Measurements from ENCODE around the gene DHX30. TPM values are rescaled to one million over a fixed set of nuclear protein-coding genes. Genes with fewer than 3 reads are reported as not detected.

Gene DHX30
- total and polyA plus RNA-seq, 2 of the 8 experiments (the other 6 are each of a cell fraction or from before 2014, with no cell fraction given), result 82.4 to 97.9 TPM

- Histone ChIP-seq H3K27me3 (replicated peaks in 1 of 4; ENCODE audit: control insufficient read depth in 3 of 4, extremely low read depth in 1 of 4, insufficient read depth in 3 of 4, low read length in 3 of 4) (no peaks in the 10 kb centered on the region; a peak in 1 of 7 replicates), H3K56ac (replicated peaks; ENCODE audit: insufficient read length, low read depth, low read length) (no peak overlapping the region), H3K9me3 (ENCODE audit: insufficient read depth in 2 of 2, low read depth in 1 of 2, low read length in 1 of 2) (no peaks in the 10 kb centered on the region), H3K79me2 (ENCODE audit: control insufficient read depth in 1 of 2, insufficient read depth in 2 of 2, low read length in 2 of 2) (no peaks in the 10 kb centered on the region; a peak in 1 of 4 replicates), H2AK5ac (ENCODE audit: low read depth, low read length) (no peak overlapping the region), H3K27ac (ENCODE audit: low read depth, low read length) (no peak overlapping the region), H2BK120ac (replicated peaks; ENCODE audit: low read depth, low read length) (no peak overlapping the region), H4K20me1 (replicated peaks in 1 of 2; ENCODE audit: control insufficient read depth in 1 of 2, insufficient read depth in 2 of 2, low read length in 2 of 2) (peaks cover 30 to 53% of the 10 kb centered on the region in 2 experiments), H2BK12ac (ENCODE audit: low read depth, low read length) (no peak overlapping the region), H3K36me3 (ENCODE audit: control insufficient read depth in 2 of 4, insufficient read depth in 4 of 4, low read length in 3 of 4) (peaks cover 49 to 88% (median 76%) of the 10 kb centered on the region in 4 experiments), H4K91ac (replicated peaks; ENCODE audit: insufficient read length, low read length) (no peak overlapping the region), H3K18ac (ENCODE audit: extremely low read depth, low read length) (no peak overlapping the region), H3K4me1 (replicated peaks in 1 of 4; ENCODE audit: control insufficient read depth in 3 of 4, insufficient read depth in 4 of 4, low read length in 3 of 4) (peaks cover 0 to 2% (median under 1%) of the 10 kb centered on the region in 4 experiments; a peak in 2 of 7 replicates), H3K23me2 (ENCODE audit: low read depth, low read length) (no peaks in the 10 kb centered on the region), H3K4ac (replicated peaks; ENCODE audit: insufficient read length, low read depth, low read length) (no peak overlapping the region), H4K5ac (ENCODE audit: insufficient read length, low read depth, low read length) (no peak overlapping the region), H3K79me1 (ENCODE audit: low read depth, low read length) (peaks cover 12% of the 10 kb centered on the region), H3K9ac (replicated peaks in 1 of 4; ENCODE audit: extremely low read depth in 1 of 4, low read depth in 3 of 4, low read length in 3 of 4) (no peak overlapping the region), H2BK20ac (ENCODE audit: low read length) (no peak overlapping the region), H4K8ac (ENCODE audit: extremely low read depth, insufficient read depth, low read length) (peak overlapping the region; percentile 20; the same call in 1 of the 2 replicates), H3K4me3 (ENCODE audit: extremely low read depth in 1 of 4, insufficient read depth in 2 of 4, low read depth in 3 of 4, low read length in 4 of 4) (no peak overlapping the region), H2BK5ac (ENCODE audit: low read depth, low read length) (no peak overlapping the region), H3K4me2 (ENCODE audit: insufficient read depth in 1 of 2, low read depth in 2 of 2, low read length in 2 of 2) (no peak overlapping the region), H3K14ac (ENCODE audit: insufficient read length) (no peak overlapping the region), H3K23ac (ENCODE audit: insufficient read length) (no peak overlapping the region), H2BK15ac (ENCODE audit: low read length) (no peak overlapping the region), H2AFZ (ENCODE audit: low read length) (no peak overlapping the region)
- DNase-seq (ENCODE audit: low read depth in 1 of 2, low spot score in 2 of 2), result no peak
- WGBS, 2 experiments (ENCODE audit: extremely low coverage in 1 of 2, insufficient coverage in 1 of 2, insufficient read length in 1 of 2, insufficient replicate concordance in 2 of 2, low coverage in 1 of 2, low lambda C conversion rate in 2 of 2, missing lambda C conversion rate in 1 of 2), result 88% methylated on average over 23 of the region's 23 CpGs; no CpG with 5 or more reads in 1 of the 2 experiments
- ChIA-PET POLR2A (ENCODE audit: partially characterized antibody) (interaction anchor here (2.6 to 4.1 kb wide), 2 partner anchors 11 to 23 kb away, joined by 13 to 31 read pairs; no protein-coding TSS in a partner anchor), CTCF (ENCODE audit: partially characterized antibody) (interaction anchor here (0.6 to 3.2 kb wide), 5 partner anchors 10 to 310 kb away, joined by 3 to 25 read pairs (median 8); no protein-coding TSS in a partner anchor)
- FAIRE-seq, result no peak
- TF ChIP-seq SRF (IDR thresholded peaks at IDR 0.05; ENCODE audit: low read depth, low read length), result no peak
- no peak for TF ChIP-seq E2F6 (IDR thresholded peaks at IDR 0.05)
- no peak for TF ChIP-seq CHD1 (IDR thresholded peaks at IDR 0.05; ENCODE audit: low read depth, low read length)
- TF ChIP-seq POLR2A (IDR thresholded peaks at IDR 0.05; ENCODE audit: control extremely low read depth in 1 of 2, low read depth in 2 of 2, low read length in 2 of 2), result peak in 1 of 2 experiments; percentile 22; a peak in 1 of 3 replicates
- TF ChIP-seq HDAC2 (IDR thresholded peaks at IDR 0.05; ENCODE audit: borderline replicate concordance in 1 of 2, low read depth in 2 of 2, low read length in 2 of 2), result no peak
- no peak for TF ChIP-seq CBX5 (IDR thresholded peaks at IDR 0.05; ENCODE audit: low read depth, low read length)
These were observed 45.0 kb downstream of the DHX30 start for GRCh38 chr3:47847801-47848518.
